ENCODE data around the gene MB21D2. TPM values are rescaled to one million over a fixed set of nuclear protein-coding genes. Genes with fewer than 3 reads are reported as not detected.
A peak's percentile ranks its signal among the peaks of the same experiment; 100 is the strongest.

MB21D2 gene
- total RNA-seq, 1 donor from 2014 or later = 42.5 TPM

DNA sequence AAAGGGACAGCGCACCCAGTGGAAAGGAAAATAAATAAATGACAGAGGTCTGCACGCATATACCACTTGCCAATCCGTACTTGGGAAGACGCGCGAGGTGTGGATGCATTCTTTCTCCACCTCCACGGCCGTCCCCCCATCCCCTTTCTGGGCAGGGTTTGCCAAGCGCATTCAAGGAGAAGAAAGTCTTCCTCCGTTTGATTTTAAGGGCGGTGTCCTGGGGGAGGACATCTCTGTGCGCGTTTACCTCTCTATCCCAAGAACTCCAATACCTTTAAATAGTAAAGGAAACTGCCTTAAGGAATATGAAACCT, 576 bp upstream of the MB21D2 start:
- Mint-ChIP-seq H3K27ac (ENCODE audit: unreplicated experiment) (peak overlapping the region; percentile 91), H3K36me3 (ENCODE audit: unreplicated experiment) (no peaks in the 10 kb centered on the region), H3K27me3 (ENCODE audit: unreplicated experiment) (peaks cover 14% of the 10 kb centered on the region), H3K4me1 (ENCODE audit: low read depth, unreplicated experiment) (peaks cover 48% of the 10 kb centered on the region), H3K9me3 (ENCODE audit: unreplicated experiment) (peaks cover 24% of the 10 kb centered on the region), H3K4me3 (ENCODE audit: unreplicated experiment) (peak overlapping the region; percentile 90)
- no peak for DNase-seq
- no peak for TF ChIP-seq CTCF (IDR thresholded peaks at IDR 0.05; ENCODE audit: partially characterized antibody, unreplicated experiment)

GRCh38 chr3:192917028-192917403, 640 bp downstream of the MB21D2 start:
- no peak for TF ChIP-seq CTCF (IDR thresholded peaks at IDR 0.05; ENCODE audit: partially characterized antibody, unreplicated experiment)
- no peaks in the 10 kb centered on the region for H3K36me3 Mint-ChIP-seq (ENCODE audit: unreplicated experiment)
- H3K4me1 Mint-ChIP-seq (ENCODE audit: low read depth, unreplicated experiment) = peaks cover 44% of the 10 kb centered on the region
- DNase-seq = peak; percentile 53
- peak overlapping the region; percentile 98 for H3K27ac Mint-ChIP-seq (ENCODE audit: unreplicated experiment)
- H3K4me3 Mint-ChIP-seq (ENCODE audit: unreplicated experiment) = peak overlapping the region; percentile 99
- peaks cover 14% of the 10 kb centered on the region for H3K27me3 Mint-ChIP-seq (ENCODE audit: unreplicated experiment)
- peaks cover 24% of the 10 kb centered on the region for H3K9me3 Mint-ChIP-seq (ENCODE audit: unreplicated experiment)

GRCh38 chr3:192916371-192917027, 1.2 kb downstream of the MB21D2 start:
- peak overlapping the region; percentile 98 for H3K27ac Mint-ChIP-seq (ENCODE audit: unreplicated experiment)

DNA sequence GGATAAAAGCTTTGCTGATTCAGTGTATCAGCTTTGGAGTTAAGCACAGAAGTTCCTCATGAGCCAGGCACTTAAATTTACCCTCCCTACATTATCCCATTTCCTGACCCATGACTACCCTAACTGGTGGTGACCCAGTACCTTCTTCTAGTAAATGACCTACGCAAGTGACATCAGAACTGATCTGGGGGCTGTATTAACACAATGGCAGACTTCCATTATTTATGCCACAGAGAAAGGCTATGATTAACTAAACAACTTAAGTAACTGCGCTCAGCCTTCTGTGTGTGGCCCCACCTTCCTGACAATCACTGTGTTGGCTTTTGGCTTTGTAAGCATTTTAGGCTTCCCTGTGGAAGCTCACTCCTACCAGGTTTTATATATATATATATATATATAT, 1.9 kb downstream of the MB21D2 start:
- H3K36me3 Mint-ChIP-seq (ENCODE audit: unreplicated experiment) = no peaks in the 10 kb centered on the region
- peak overlapping the region; percentile 98 for H3K27ac Mint-ChIP-seq (ENCODE audit: unreplicated experiment)
- DNase-seq = no peak
- H3K9me3 Mint-ChIP-seq (ENCODE audit: unreplicated experiment) = peaks cover 24% of the 10 kb centered on the region
- peaks cover 45% of the 10 kb centered on the region for H3K4me1 Mint-ChIP-seq (ENCODE audit: low read depth, unreplicated experiment)
- no peak for TF ChIP-seq CTCF (IDR thresholded peaks at IDR 0.05; ENCODE audit: partially characterized antibody, unreplicated experiment)
- H3K27me3 Mint-ChIP-seq (ENCODE audit: unreplicated experiment) = peaks cover 14% of the 10 kb centered on the region
- H3K4me3 Mint-ChIP-seq (ENCODE audit: unreplicated experiment) = peak overlapping the region; percentile 99

More at GRCh38 chr3:192916371-192917027, 1.2 kb downstream of the MB21D2 start:
- H3K4me3 Mint-ChIP-seq (ENCODE audit: unreplicated experiment) = peak overlapping the region; percentile 99
- peaks cover 14% of the 10 kb centered on the region for H3K27me3 Mint-ChIP-seq (ENCODE audit: unreplicated experiment)
- H3K9me3 Mint-ChIP-seq (ENCODE audit: unreplicated experiment) = peaks cover 24% of the 10 kb centered on the region
- H3K4me1 Mint-ChIP-seq (ENCODE audit: low read depth, unreplicated experiment) = peaks cover 44% of the 10 kb centered on the region
- H3K36me3 Mint-ChIP-seq (ENCODE audit: unreplicated experiment) = no peaks in the 10 kb centered on the region
- peak; percentile 45 for DNase-seq
- TF ChIP-seq CTCF (IDR thresholded peaks at IDR 0.05; ENCODE audit: partially characterized antibody, unreplicated experiment) = no peak

DNA sequence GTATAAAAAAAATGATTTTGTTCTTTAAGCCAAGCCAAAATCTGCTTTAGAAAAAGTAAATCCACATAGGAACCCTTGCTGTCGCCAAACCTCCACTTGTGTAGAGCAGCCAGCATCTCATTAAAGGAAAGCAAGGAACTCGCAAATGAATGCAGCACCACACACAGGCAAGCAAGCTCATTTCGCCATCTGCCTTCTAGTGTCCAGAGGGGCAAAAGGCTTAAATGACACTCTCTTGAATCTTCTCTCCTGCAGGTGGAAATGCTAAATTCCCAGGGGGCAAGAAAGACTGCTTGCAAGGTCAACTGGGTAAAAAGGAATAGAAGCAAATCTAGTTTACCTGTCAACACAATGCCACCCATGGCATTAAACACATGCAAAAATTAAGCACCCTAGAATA, 2.4 kb downstream of the MB21D2 start:
- H3K9me3 Mint-ChIP-seq (ENCODE audit: unreplicated experiment) = peaks cover 24% of the 10 kb centered on the region
- H3K4me3 Mint-ChIP-seq (ENCODE audit: unreplicated experiment) = peak overlapping the region; percentile 99
- H3K4me1 Mint-ChIP-seq (ENCODE audit: low read depth, unreplicated experiment) = peaks cover 42% of the 10 kb centered on the region
- peak overlapping the region; percentile 98 for H3K27ac Mint-ChIP-seq (ENCODE audit: unreplicated experiment)
- no peak for TF ChIP-seq CTCF (IDR thresholded peaks at IDR 0.05; ENCODE audit: partially characterized antibody, unreplicated experiment)
- DNase-seq = peak; percentile 41
- H3K36me3 Mint-ChIP-seq (ENCODE audit: unreplicated experiment) = no peaks in the 10 kb centered on the region
- H3K27me3 Mint-ChIP-seq (ENCODE audit: unreplicated experiment) = peaks cover 12% of the 10 kb centered on the region
